Trophoblast cell (in vitro differentiated cells and primary cell): ENCODE measurements around the gene COL4A4.

Source experiments
- DNase-seq, 2 donors: peaks; one replicate each; pipeline ENCODE4 v3.0.0-alpha.2; 2016
- H2AFZ ChIP-seq: 2 replicates; pipeline ENCODE4 v1.6.1; 2013; ENCODE audit warnings: low read length, moderate library complexity, mild to moderate bottlenecking; ENCODE audit not compliant: insufficient read depth, poor library complexity
- H2AK5ac ChIP-seq: 2 replicates; pipeline ENCODE4 v1.6.1; 2013; ENCODE audit warnings: mild to moderate bottlenecking, low read length
- H2BK120ac ChIP-seq: 2 replicates; pipeline ENCODE4 v1.6.1; 2013; ENCODE audit warnings: low read length, mild to moderate bottlenecking, moderate library complexity; ENCODE audit not compliant: insufficient read depth, poor library complexity
- H2BK12ac ChIP-seq: 2 replicates; pipeline ENCODE4 v1.6.1; 2013; ENCODE audit warnings: mild to moderate bottlenecking, low read length, moderate library complexity
- H2BK5ac ChIP-seq: 2 replicates; pipeline ENCODE4 v1.6.1; 2013; ENCODE audit warnings: low read length, low read depth, moderate library complexity, mild to moderate bottlenecking; ENCODE audit not compliant: poor library complexity
- H3K14ac ChIP-seq: 2 replicates; pipeline ENCODE4 v1.6.1; 2013; ENCODE audit warnings: mild to moderate bottlenecking, low read length
- H3K18ac ChIP-seq: 2 replicates; pipeline ENCODE4 v1.6.1; 2013; ENCODE audit warnings: mild to moderate bottlenecking, low read length
- H3K23ac ChIP-seq: 2 replicates; pipeline ENCODE4 v1.6.1; 2013; ENCODE audit warnings: low read length
- H3K27ac ChIP-seq: 2 replicates; pipeline ENCODE4 v1.5.1; 2013; ENCODE audit warnings: low read depth, mild to moderate bottlenecking, inconsistent platforms, low read length, moderate library complexity
- H3K27me3 ChIP-seq: 2 replicates; pipeline ENCODE4 v1.6.1; 2013; ENCODE audit warnings: inconsistent platforms, mild to moderate bottlenecking, low read length, moderate library complexity; ENCODE audit not compliant: insufficient read depth
- H3K36me3 ChIP-seq, 2 experiments: 1 replicate in 1 of 2; 2 replicates in 1 of 2; pipeline ENCODE4 v1.6.1; 2013; ENCODE audit warnings: low read length in 2 of 2, mild to moderate bottlenecking in 2 of 2, moderate library complexity in 1 of 2; ENCODE audit not compliant: insufficient read depth in 2 of 2, control insufficient read depth in 1 of 2
- H3K4ac ChIP-seq: 2 replicates; pipeline ENCODE4 v1.6.1; 2013; ENCODE audit warnings: low read depth, mild to moderate bottlenecking, low read length, moderate library complexity
- H3K4me1 ChIP-seq, 2 experiments: 1 replicate in 1 of 2; 2 replicates in 1 of 2; pipeline ENCODE4 v1.6.1; 2013; ENCODE audit warnings: low read length in 2 of 2, mild to moderate bottlenecking in 2 of 2, moderate library complexity in 1 of 2; ENCODE audit not compliant: insufficient read depth in 2 of 2, control insufficient read depth in 1 of 2
- H3K4me2 ChIP-seq: 2 replicates; pipeline ENCODE4 v1.6.1; 2013; ENCODE audit warnings: inconsistent platforms, mild to moderate bottlenecking, low read length, moderate library complexity
- H3K4me3 ChIP-seq: 2 replicates; pipeline ENCODE4 v1.5.1; 2013; ENCODE audit warnings: mild to moderate bottlenecking, low read depth, low read length, inconsistent platforms
- H3K79me1 ChIP-seq: one replicate; pipeline ENCODE4 v1.6.1; 2013; ENCODE audit warnings: low read length
- H3K79me2 ChIP-seq: 2 replicates; pipeline ENCODE4 v1.6.1; 2013; ENCODE audit warnings: low read length, mild to moderate bottlenecking; ENCODE audit not compliant: control insufficient read depth, insufficient read depth, poor library complexity
- H3K9ac ChIP-seq: 2 replicates; pipeline ENCODE4 v1.6.1; 2013; ENCODE audit warnings: mild to moderate bottlenecking, low read length
- H3K9me3 ChIP-seq: 2 replicates; pipeline ENCODE4 v1.6.1; 2013; ENCODE audit warnings: low read depth, mild to moderate bottlenecking, control low read depth, inconsistent platforms, low read length; ENCODE audit not compliant: insufficient read depth
- H4K12ac ChIP-seq: 2 replicates; pipeline ENCODE4 v1.6.1; 2013; ENCODE audit warnings: low read depth, mild to moderate bottlenecking, low read length, moderate library complexity
- H4K8ac ChIP-seq: 2 replicates; pipeline ENCODE4 v1.6.1; 2013; ENCODE audit warnings: low read depth, mild to moderate bottlenecking, low read length, moderate library complexity
- H4K91ac ChIP-seq: one replicate; pipeline ENCODE4 v1.6.1; 2013; ENCODE audit warnings: low read depth, mild to moderate bottlenecking, low read length, moderate library complexity
- WGBS: extraction: QIAGEN DNeasy Blood & Tissue Kit; methylation state at CpG from one replicate; pipeline ENCODE4 v1.1.7; 2013; ENCODE audit warnings: missing lambda C conversion rate; ENCODE audit not compliant: insufficient read length, insufficient coverage; ENCODE audit errors: extremely low coverage; 5-methylcytosine and 5-hydroxymethylcytosine counted together

COL4A4 gene

GRCh38 chr2:227020416-227020815 is 143.6 kb downstream of the COL4A4 start:
- H3K27me3 ChIP-seq = no peaks in the 10 kb centered on the region
- H3K4ac ChIP-seq = no peak overlapping the region
- H4K12ac ChIP-seq = no peak overlapping the region

GRCh38 chr2:227016894-227017293 is 147.1 kb downstream of the COL4A4 start:
- H2AK5ac ChIP-seq = no peak overlapping the region
- WGBS = no CpG with 5 or more reads among the region's 4 CpGs
- no peak overlapping the region for H3K18ac ChIP-seq
- H3K4me3 ChIP-seq = no peak overlapping the region
- no peaks in the 10 kb centered on the region for H3K79me1 ChIP-seq
- no peak overlapping the region for H3K4me2 ChIP-seq
- no peak overlapping the region for H4K8ac ChIP-seq
- H3K14ac ChIP-seq = no peak overlapping the region
- no peak overlapping the region for H4K91ac ChIP-seq
- no peak overlapping the region for H4K12ac ChIP-seq
- H3K36me3 ChIP-seq = no peaks in the 10 kb centered on the region
- no peak overlapping the region for H2BK12ac ChIP-seq
- H3K9me3 ChIP-seq = no peaks in the 10 kb centered on the region
- H2AFZ ChIP-seq = no peak overlapping the region
- no peaks in the 10 kb centered on the region for H3K4me1 ChIP-seq
- H3K27me3 ChIP-seq = no peaks in the 10 kb centered on the region
- no peak overlapping the region for H3K23ac ChIP-seq
- no peak overlapping the region for H2BK120ac ChIP-seq
- H3K79me2 ChIP-seq = no peaks in the 10 kb centered on the region
- no peak overlapping the region for H3K27ac ChIP-seq
- H3K4ac ChIP-seq = no peak overlapping the region
- DNase-seq = no peak
- H3K9ac ChIP-seq = no peak overlapping the region
- no peak overlapping the region for H2BK5ac ChIP-seq

More at GRCh38 chr2:227020416-227020815, 143.6 kb downstream of the COL4A4 start:
- Histone ChIP-seq H3K36me3 (no peaks in the 10 kb centered on the region), H4K8ac (no peak overlapping the region), H3K4me1 (no peaks in the 10 kb centered on the region), H3K79me2 (no peaks in the 10 kb centered on the region), H2AK5ac (no peak overlapping the region), H3K9ac (no peak overlapping the region), H2BK5ac (no peak overlapping the region), H3K9me3 (no peaks in the 10 kb centered on the region), H3K23ac (no peak overlapping the region), H3K4me3 (no peak overlapping the region), H3K27ac (no peak overlapping the region), H2BK120ac (no peak overlapping the region), H3K18ac (no peak overlapping the region), H3K4me2 (no peak overlapping the region), H3K79me1 (no peaks in the 10 kb centered on the region), H3K14ac (no peak overlapping the region), H2AFZ (no peak overlapping the region), H4K91ac (no peak overlapping the region), H2BK12ac (no peak overlapping the region)
- DNase-seq = no peak
- no CpG with 5 or more reads among the region's 2 CpGs for WGBS

- no peak overlapping the region for H3K4me2 ChIP-seq
- no peak overlapping the region for H4K91ac ChIP-seq
- no peak overlapping the region for H2AFZ ChIP-seq
- no peaks in the 10 kb centered on the region for H3K79me2 ChIP-seq
- H3K14ac ChIP-seq = no peak overlapping the region
- no peak overlapping the region for H3K9ac ChIP-seq
- no peak overlapping the region for H4K8ac ChIP-seq
- no peak overlapping the region for H3K18ac ChIP-seq
- H3K9me3 ChIP-seq = no peaks in the 10 kb centered on the region
- H3K4me3 ChIP-seq = no peak overlapping the region
- H2BK120ac ChIP-seq = no peak overlapping the region
- H2AK5ac ChIP-seq = no peak overlapping the region
- WGBS = no CpG with 5 or more reads among the region's 8 CpGs
- no peak overlapping the region for H2BK5ac ChIP-seq
- no peak overlapping the region for H2BK12ac ChIP-seq
- no peak for DNase-seq
- no peaks in the 10 kb centered on the region for H3K4me1 ChIP-seq
- no peaks in the 10 kb centered on the region for H3K36me3 ChIP-seq
- H4K12ac ChIP-seq = no peak overlapping the region
- H3K79me1 ChIP-seq = no peaks in the 10 kb centered on the region
- H3K27ac ChIP-seq = no peak overlapping the region
- no peak overlapping the region for H3K23ac ChIP-seq
- H3K27me3 ChIP-seq = no peaks in the 10 kb centered on the region
- no peak overlapping the region for H3K4ac ChIP-seq
Observed at GRCh38 chr2:227013881-227014280, 150.1 kb downstream of the COL4A4 start.

GRCh38 chr2:227013330-227013729 is 150.7 kb downstream of the COL4A4 start:
- H3K14ac ChIP-seq = no peak overlapping the region
- no peak overlapping the region for H2BK12ac ChIP-seq
- no peaks in the 10 kb centered on the region for H3K79me1 ChIP-seq
- H3K4me2 ChIP-seq = no peak overlapping the region
- H2BK120ac ChIP-seq = no peak overlapping the region
- H3K79me2 ChIP-seq = no peaks in the 10 kb centered on the region
- no CpG with 5 or more reads among the region's 9 CpGs for WGBS
- no peak overlapping the region for H2BK5ac ChIP-seq
- H3K18ac ChIP-seq = no peak overlapping the region
- no peak overlapping the region for H3K4ac ChIP-seq
- H2AFZ ChIP-seq = no peak overlapping the region
- no peak for DNase-seq
- no peak overlapping the region for H3K9ac ChIP-seq
- no peak overlapping the region for H4K91ac ChIP-seq
- H4K12ac ChIP-seq = no peak overlapping the region
- no peaks in the 10 kb centered on the region for H3K4me1 ChIP-seq
- no peak overlapping the region for H2AK5ac ChIP-seq
- H3K4me3 ChIP-seq = no peak overlapping the region
- no peak overlapping the region for H3K27ac ChIP-seq
- peaks cover under 1% of the 10 kb centered on the region for H3K9me3 ChIP-seq
- no peak overlapping the region for H3K23ac ChIP-seq
- H4K8ac ChIP-seq = no peak overlapping the region
- H3K36me3 ChIP-seq = no peaks in the 10 kb centered on the region
- H3K27me3 ChIP-seq = no peaks in the 10 kb centered on the region
